ENCODE results near the gene ANKLE2. TPM values are rescaled to one million over a fixed set of nuclear protein-coding genes. Genes with fewer than 3 reads are reported as not detected.
A peak's percentile ranks its signal among the peaks of the same experiment; 100 is the strongest.

The ANKLE2 gene
- total RNA-seq, 3 donors from 2014 or later: 48.3 to 60.7 (median 52.5) TPM

GRCh38 chr12:132717011-132717410, 44.6 kb downstream of the ANKLE2 start:
- Histone ChIP-seq H3K4me1 (ENCODE audit: low read depth) (no peaks in the 10 kb centered on the region), H3K36me3 (ENCODE audit: low read depth) (peaks cover 9% of the 10 kb centered on the region), H3K9me3 (no peaks in the 10 kb centered on the region), H3K4me3 (no peak overlapping the region)
- DNase-seq (no peak), ATAC-seq (no peak)
- intact Hi-C loops (cut with DNase I, micrococcal nuclease): no loop called here
- no peak for TF ChIP-seq CTCF (IDR thresholded peaks at IDR 0.05)

- Histone ChIP-seq H3K4me1 (ENCODE audit: low read depth) (peaks cover 6% of the 10 kb centered on the region), H3K4me3 (no peak overlapping the region), H3K9me3 (no peaks in the 10 kb centered on the region), H3K36me3 (ENCODE audit: low read depth) (peaks cover 9% of the 10 kb centered on the region)
- TF ChIP-seq CTCF (IDR thresholded peaks at IDR 0.05): no peak
- no peak for DNase-seq
- no peak for ATAC-seq
- intact Hi-C loops (cut with DNase I, micrococcal nuclease): no loop called here
Observed at GRCh38 chr12:132716356-132716755, 45.3 kb downstream of the ANKLE2 start.

- Histone ChIP-seq H3K9me3 (no peaks in the 10 kb centered on the region), H3K4me3 (no peak overlapping the region), H3K36me3 (ENCODE audit: low read depth) (peaks cover 4% of the 10 kb centered on the region), H3K4me1 (ENCODE audit: low read depth) (peaks cover 6% of the 10 kb centered on the region)
- DNase-seq (no peak), ATAC-seq (no peak)
- no peak for TF ChIP-seq CTCF (IDR thresholded peaks at IDR 0.05)
- intact Hi-C loops (cut with DNase I, micrococcal nuclease): no loop called here
Observed at GRCh38 chr12:132715874-132716273, 45.8 kb downstream of the ANKLE2 start.

GRCh38 chr12:132713123-132713522, 48.5 kb downstream of the ANKLE2 start:
- Histone ChIP-seq H3K9me3 (no peaks in the 10 kb centered on the region), H3K4me1 (ENCODE audit: low read depth) (peaks cover 14% of the 10 kb centered on the region), H3K36me3 (ENCODE audit: low read depth) (no peaks in the 10 kb centered on the region), H3K4me3 (no peak overlapping the region)
- intact Hi-C loops (cut with DNase I, micrococcal nuclease): no loop called here
- DNase-seq: no peak
- TF ChIP-seq CTCF (IDR thresholded peaks at IDR 0.05): no peak
- ATAC-seq: no peak

- Histone ChIP-seq H3K9me3 (no peaks in the 10 kb centered on the region), H3K36me3 (ENCODE audit: low read depth) (no peaks in the 10 kb centered on the region), H3K4me1 (ENCODE audit: low read depth) (peaks cover 14% of the 10 kb centered on the region), H3K4me3 (peak overlapping the region; percentile 81)
- DNase-seq (peak in 2 of 3 donors; percentile 41 to 66), ATAC-seq (peak; percentile 28)
- intact Hi-C loops (cut with DNase I, micrococcal nuclease): no loop called here
- TF ChIP-seq CTCF (IDR thresholded peaks at IDR 0.05): no peak
Observed at GRCh38 chr12:132711080-132711843, 50.4 kb downstream of the ANKLE2 start.

All from mucosa of descending colon (tissue), 3 donors.